Endodermal cell (in vitro differentiated cells): ENCODE results near the gene LPIN1. TPM values are rescaled to one million over a fixed set of nuclear protein-coding genes. Genes with fewer than 3 reads are reported as not detected.
A peak's percentile ranks its signal among the peaks of the same experiment; 100 is the strongest.

ENCODE experiments used
- DNase-seq: peaks from one replicate; pipeline ENCODE4 v3.0.0-alpha.2; 2017
- H3K27ac ChIP-seq: 2 replicates; pipeline ENCODE4 v1.5.1; 2013; ENCODE audit warnings: mild to moderate bottlenecking, low read depth, low read length, moderate library complexity
- H3K27me3 ChIP-seq: 2 replicates; pipeline ENCODE4 v1.6.1; 2013; ENCODE audit warnings: mild to moderate bottlenecking, low read length, moderate library complexity; ENCODE audit not compliant: insufficient read depth, control insufficient read depth, poor library complexity, severe bottlenecking
- H3K36me3 ChIP-seq: 2 replicates; pipeline ENCODE4 v1.7.0; 2013; ENCODE audit warnings: mild to moderate bottlenecking, low read length, moderate library complexity; ENCODE audit not compliant: control insufficient read depth, insufficient read depth
- H3K4me1 ChIP-seq: one replicate; pipeline ENCODE4 v1.7.0; 2013; ENCODE audit warnings: low read length; ENCODE audit not compliant: control insufficient read depth, insufficient read depth
- H3K4me3 ChIP-seq: 2 replicates; pipeline ENCODE4 v1.5.1; 2013; ENCODE audit warnings: mild to moderate bottlenecking, low read length, moderate library complexity
- H3K9ac ChIP-seq: 2 replicates; pipeline ENCODE4 v1.6.1; 2013; ENCODE audit warnings: mild to moderate bottlenecking, low read length, moderate library complexity; ENCODE audit not compliant: poor library complexity, severe bottlenecking; ENCODE audit errors: extremely low read depth
- H3K9me3 ChIP-seq: 2 replicates; pipeline ENCODE4 v1.6.1; 2013; ENCODE audit warnings: mild to moderate bottlenecking, low read length, moderate library complexity; ENCODE audit not compliant: control insufficient read depth
- H3K27ac Mint-ChIP-seq: 2 replicates; pipeline ENCODE4 v1.8.0; 2020; ENCODE audit warnings: mixed read lengths
- H3K27me3 Mint-ChIP-seq: 2 replicates; pipeline ENCODE4 v1.8.0; 2021; ENCODE audit warnings: mild to moderate bottlenecking, mixed read lengths; ENCODE audit not compliant: insufficient read depth
- H3K36me3 Mint-ChIP-seq: 2 replicates; pipeline ENCODE4 v1.8.0; 2020; ENCODE audit warnings: low read depth, mixed read lengths
- H3K4me1 Mint-ChIP-seq: 2 replicates; pipeline ENCODE4 v1.8.0; 2020; ENCODE audit warnings: mixed read lengths
- H3K4me3 Mint-ChIP-seq: 2 replicates; pipeline ENCODE4 v1.8.0; 2020; ENCODE audit warnings: mild to moderate bottlenecking, moderate library complexity, mixed read lengths
- H3K9me3 Mint-ChIP-seq: 2 replicates; pipeline ENCODE4 v1.8.0; 2020; ENCODE audit warnings: mild to moderate bottlenecking, mixed read lengths
- WGBS, 2 experiments: methylation state at CpG; one replicate each; pipeline versions ENCODE4 v1.1.5 to v1.1.7; 2013; ENCODE audit warnings: missing lambda C conversion rate in 2 of 2, mixed read lengths in 1 of 2; ENCODE audit not compliant: insufficient coverage in 1 of 2, insufficient read length in 1 of 2; 5-methylcytosine and 5-hydroxymethylcytosine counted together
- total RNA-seq, 2 donors: library from RNA; stranded (reverse); fragmentation: NEBNext Ultra II Directional in 1 of 2; extraction: Animal tissue kit (Norgen Biotek cat#: 25700) in 1 of 2; gene quantifications; 2 replicates in 1 of 2; 3 replicates in 1 of 2; pipeline ENCODE4 v1.2.1, GENCODE V29; 2021
- TF ChIP-seq, protein P1 (sequence below): fragments of 200-600 bp; sonication (generic); conservative IDR thresholded peaks from 2 replicates; pipeline ENCODE4 v1.5.0; 2021; ENCODE audit warnings: antibody characterized with exemption, mild to moderate bottlenecking

LPIN1 gene
- total RNA-seq, 2 donors from 2014 or later: 23.9 to 24.3 TPM

DNA sequence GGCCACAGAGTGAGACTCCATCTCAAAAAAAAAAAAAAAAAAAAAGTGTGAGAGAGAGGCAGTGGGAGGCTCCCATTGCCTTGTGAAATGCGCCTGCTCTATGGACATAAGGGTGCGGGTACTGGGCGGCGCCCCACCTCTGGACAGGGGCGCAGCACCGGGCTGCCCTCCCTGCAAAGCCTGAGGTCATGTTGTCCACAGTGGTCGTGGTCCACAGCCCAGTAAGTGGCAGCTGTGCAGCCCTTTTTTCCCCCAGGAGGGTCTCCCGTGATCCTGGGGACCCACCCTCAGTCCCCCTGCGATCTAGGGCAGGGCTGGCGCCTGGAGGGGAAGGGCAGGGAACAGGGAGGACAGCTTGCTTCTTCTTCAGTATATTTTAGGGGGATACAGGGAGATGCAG is 37.8 kb downstream of the LPIN1 start:
- Mint-ChIP-seq H3K27ac (no peak overlapping the region), H3K27me3 (peaks cover 6% of the 10 kb centered on the region), H3K36me3 (peaks cover 60% of the 10 kb centered on the region), H3K4me1 (no peaks in the 10 kb centered on the region), H3K4me3 (peak overlapping the region; percentile 51), H3K9me3 (no peaks in the 10 kb centered on the region)
- DNase-seq: no peak
- Histone ChIP-seq H3K4me3 (no peak overlapping the region), H3K9me3 (no peaks in the 10 kb centered on the region), H3K36me3 (peaks cover 55% of the 10 kb centered on the region), H3K27me3 (no peaks in the 10 kb centered on the region), H3K9ac (no peak overlapping the region), H3K27ac (no peak overlapping the region), H3K4me1 (no peaks in the 10 kb centered on the region)
- TF ChIP-seq, protein P1, sequence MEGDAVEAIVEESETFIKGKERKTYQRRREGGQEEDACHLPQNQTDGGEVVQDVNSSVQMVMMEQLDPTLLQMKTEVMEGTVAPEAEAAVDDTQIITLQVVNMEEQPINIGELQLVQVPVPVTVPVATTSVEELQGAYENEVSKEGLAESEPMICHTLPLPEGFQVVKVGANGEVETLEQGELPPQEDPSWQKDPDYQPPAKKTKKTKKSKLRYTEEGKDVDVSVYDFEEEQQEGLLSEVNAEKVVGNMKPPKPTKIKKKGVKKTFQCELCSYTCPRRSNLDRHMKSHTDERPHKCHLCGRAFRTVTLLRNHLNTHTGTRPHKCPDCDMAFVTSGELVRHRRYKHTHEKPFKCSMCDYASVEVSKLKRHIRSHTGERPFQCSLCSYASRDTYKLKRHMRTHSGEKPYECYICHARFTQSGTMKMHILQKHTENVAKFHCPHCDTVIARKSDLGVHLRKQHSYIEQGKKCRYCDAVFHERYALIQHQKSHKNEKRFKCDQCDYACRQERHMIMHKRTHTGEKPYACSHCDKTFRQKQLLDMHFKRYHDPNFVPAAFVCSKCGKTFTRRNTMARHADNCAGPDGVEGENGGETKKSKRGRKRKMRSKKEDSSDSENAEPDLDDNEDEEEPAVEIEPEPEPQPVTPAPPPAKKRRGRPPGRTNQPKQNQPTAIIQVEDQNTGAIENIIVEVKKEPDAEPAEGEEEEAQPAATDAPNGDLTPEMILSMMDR: no peak
- WGBS, 2 experiments: 94 to 98% methylated on average over 9 to 10 of the region's 10 CpGs

DNA sequence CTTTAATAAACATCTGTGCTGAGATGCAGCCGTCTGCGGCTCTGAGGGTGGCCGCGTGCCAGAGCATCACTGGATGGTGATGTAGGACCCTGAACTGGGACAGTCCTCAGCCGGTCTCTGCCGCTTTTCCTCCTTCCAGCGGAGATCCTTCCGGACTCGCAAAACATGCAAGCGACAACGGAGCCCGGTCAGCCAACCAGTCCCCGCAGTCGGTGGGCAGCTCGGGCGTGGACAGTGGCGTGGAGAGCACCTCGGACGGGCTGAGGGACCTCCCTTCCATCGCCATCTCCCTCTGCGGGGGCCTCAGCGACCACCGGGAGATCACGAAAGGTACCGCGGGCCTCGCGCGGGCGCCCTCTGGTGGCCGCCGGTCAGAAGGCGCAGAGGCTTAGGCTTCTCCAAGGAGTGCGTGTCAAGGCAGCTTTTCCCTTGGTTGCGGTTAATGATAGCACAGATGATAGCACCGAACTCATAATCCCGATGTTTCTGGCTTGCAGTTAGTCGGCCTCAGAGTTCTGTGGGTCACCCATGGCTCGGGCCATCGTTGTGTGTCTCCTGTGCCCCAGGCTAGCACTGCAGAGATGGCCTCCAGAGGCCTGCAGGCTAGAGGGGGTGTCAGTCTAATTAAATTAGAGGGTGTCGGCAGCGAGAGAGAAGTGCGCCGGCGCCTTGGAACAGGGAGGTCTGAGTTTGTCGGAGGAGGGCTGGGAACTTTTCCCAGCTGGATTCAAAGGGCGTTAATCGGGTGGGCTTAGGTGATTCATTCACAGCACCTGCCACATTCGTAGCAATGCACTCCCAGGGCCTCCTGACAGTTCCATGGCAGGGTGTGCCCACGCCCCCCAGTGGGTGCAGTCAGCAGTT is 38.5 kb downstream of the LPIN1 start:
- Histone ChIP-seq H3K27ac (no peak overlapping the region), H3K36me3 (peaks cover 59% of the 10 kb centered on the region), H3K27me3 (no peaks in the 10 kb centered on the region), H3K4me3 (no peak overlapping the region), H3K9ac (no peak overlapping the region), H3K9me3 (no peaks in the 10 kb centered on the region), H3K4me1 (no peaks in the 10 kb centered on the region)
- H3K27me3 Mint-ChIP-seq: peaks cover 6% of the 10 kb centered on the region
- no peaks in the 10 kb centered on the region for H3K9me3 Mint-ChIP-seq
- H3K27ac Mint-ChIP-seq: no peak overlapping the region
- peak; percentile 92 for DNase-seq
- 41 to 51% methylated on average over 37 to 50 of the region's 50 CpGs for WGBS, 2 experiments
- no peaks in the 10 kb centered on the region for H3K4me1 Mint-ChIP-seq
- H3K4me3 Mint-ChIP-seq: peak overlapping the region; percentile 51
- TF ChIP-seq, protein P1: peak; percentile 99
- peaks cover 63% of the 10 kb centered on the region for H3K36me3 Mint-ChIP-seq

DNA sequence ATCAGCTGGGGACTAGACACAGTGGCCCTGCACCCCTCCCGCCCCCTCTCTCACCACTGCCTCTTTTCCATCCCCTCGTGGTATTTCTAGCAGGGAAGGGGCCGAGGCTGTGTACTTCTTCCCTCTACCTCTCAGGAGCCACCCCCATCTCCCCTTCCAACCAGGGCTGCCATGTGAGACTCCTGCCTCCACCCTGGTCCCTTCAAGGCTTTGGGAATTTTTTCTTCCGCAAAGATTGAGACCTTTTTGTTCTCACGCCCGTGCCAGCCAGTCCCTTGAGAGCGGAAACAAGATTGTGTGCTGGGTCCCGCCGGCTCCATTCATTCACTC is 39.1 kb downstream of the LPIN1 start:
- H3K9me3 ChIP-seq: peaks cover 4% of the 10 kb centered on the region
- H3K36me3 ChIP-seq: peaks cover 59% of the 10 kb centered on the region
- no peak overlapping the region for H3K27ac Mint-ChIP-seq

More for the DNA sequence above, 39.1 kb downstream of the LPIN1 start:
- no peaks in the 10 kb centered on the region for H3K4me1 Mint-ChIP-seq
- H3K27me3 Mint-ChIP-seq: peaks cover 6% of the 10 kb centered on the region
- peaks cover under 1% of the 10 kb centered on the region for H3K9me3 Mint-ChIP-seq
- H3K4me3 Mint-ChIP-seq: no peak overlapping the region
- peaks cover 63% of the 10 kb centered on the region for H3K36me3 Mint-ChIP-seq
- Histone ChIP-seq H3K4me3 (no peak overlapping the region), H3K27ac (no peak overlapping the region), H3K9ac (no peak overlapping the region), H3K27me3 (no peaks in the 10 kb centered on the region), H3K4me1 (no peaks in the 10 kb centered on the region)
- 95 to 100% methylated on average over 2 to 9 of the region's 9 CpGs for WGBS, 2 experiments
- TF ChIP-seq, protein P1: no peak
- no peak for DNase-seq
